NCI-H1694 (cell line): Measurements from ENCODE around the gene GINS2.
A peak's percentile ranks its signal among the peaks of the same experiment; 100 is the strongest.

Experiments
- DNase-seq: peaks from one replicate; lab custom pipeline; 2025; lab: John Stamatoyannopoulos, UW

Gene GINS2

DNA sequence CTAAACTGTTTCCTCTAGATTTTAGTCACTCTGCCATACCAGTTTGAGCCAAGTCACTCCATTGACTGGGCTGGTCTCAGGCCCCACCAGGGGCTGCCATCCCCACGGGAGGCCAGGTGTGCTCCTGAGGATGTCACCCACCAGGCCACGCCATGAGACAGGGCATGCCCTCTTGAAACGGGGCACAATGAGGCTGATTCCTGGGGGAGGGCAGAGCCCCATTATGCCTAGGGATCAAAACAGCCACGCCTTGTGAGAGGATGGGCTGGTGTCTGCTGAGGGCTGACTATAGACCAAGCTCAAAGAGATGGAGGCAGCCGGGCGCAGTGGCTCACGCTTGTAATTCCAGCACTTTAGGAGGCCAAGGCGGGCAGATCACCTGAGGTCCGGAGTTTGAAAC lies 21.5 kb downstream of the GINS2 start:
- DNase-seq: no peak

DNA sequence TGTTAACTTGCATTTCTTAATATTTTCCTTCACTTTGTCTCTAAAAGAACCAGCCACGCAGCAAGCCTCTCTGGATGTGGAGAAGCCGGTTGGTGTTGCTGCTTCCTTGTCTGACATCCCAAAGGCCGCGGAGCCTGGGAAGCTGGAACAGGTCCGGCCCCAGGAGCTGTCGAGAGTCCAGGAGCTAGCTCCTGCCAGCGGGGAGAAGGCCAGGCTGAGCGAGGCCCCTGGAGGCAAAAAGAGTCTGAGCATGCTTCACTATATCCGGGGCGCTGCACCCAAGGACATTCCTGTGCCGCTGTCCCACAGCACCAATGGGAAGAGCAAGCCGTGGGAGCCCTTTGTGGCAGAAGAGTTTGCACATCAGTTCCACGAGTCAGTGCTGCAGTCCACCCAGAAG lies 22.8 kb downstream of the GINS2 start:
- DNase-seq: no peak

GRCh38 chr16:85665373-85665740 lies 23.4 kb downstream of the GINS2 start:
- DNase-seq: no peak

GRCh38 chr16:85664580-85665372 lies 24.0 kb downstream of the GINS2 start:
- no peak for DNase-seq

DNA sequence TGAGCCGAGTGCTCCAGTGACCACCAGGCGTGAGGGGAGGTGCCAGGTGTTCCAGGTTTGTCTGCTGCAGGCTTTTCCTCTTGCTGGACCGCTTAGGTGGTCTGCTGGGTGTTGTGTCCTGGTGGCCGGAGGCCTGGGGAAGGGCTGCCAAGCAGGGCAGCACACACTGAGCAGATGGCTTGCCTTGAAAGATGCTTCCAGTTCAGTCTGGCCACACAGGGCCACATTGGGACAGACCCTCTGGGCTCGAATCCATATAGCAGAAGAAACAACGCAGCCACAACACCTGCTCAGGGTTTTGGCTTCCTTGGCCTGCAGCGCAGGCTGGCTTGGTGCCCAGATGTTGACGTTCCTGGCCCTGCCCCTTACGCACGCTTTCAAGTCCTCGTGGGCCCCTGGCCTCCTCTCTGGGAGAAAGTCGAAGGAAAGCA lies 24.8 kb downstream of the GINS2 start:
- DNase-seq: peak; percentile 43

DNA sequence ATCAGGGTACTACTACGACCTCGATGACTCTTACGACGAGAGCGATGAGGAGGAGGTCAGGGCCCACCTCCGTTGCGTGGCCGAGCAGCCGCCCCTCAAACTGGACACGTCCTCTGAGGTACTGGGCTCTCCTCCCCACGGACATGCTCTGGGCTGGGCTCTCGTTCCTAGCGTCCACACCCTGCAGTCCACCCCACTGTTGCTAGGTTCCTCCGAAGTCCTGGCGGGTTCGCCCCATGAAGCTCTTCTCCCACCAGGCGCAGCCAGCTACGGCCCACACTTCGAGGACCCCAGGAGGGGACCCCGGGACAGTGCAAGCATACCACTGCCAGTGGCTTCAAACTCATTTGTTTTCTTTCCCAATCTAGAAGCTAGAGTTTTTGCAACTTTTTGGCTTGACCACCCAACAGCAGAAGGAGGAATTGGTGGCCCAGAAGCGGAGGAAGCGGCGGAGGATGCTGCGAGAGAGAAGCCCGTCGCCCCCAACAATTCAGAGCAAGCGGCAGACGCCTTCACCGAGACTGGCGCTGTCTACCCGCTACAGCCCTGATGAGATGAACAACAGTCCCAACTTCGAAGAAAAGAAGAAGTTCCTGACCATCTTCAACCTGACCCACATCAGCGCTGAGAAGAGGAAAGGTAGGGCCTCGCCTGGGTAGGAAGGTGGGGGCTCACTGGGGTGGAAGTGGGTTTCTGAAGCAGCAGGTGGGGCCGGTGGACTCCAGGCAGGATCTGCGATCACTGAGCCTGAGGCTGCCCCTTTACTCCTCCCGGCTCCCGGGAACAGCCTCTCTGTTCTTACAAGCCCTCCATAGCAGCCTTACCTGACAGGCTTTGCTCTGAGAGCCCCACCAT lies 25.6 kb downstream of the GINS2 start:
- DNase-seq: no peak

DNA sequence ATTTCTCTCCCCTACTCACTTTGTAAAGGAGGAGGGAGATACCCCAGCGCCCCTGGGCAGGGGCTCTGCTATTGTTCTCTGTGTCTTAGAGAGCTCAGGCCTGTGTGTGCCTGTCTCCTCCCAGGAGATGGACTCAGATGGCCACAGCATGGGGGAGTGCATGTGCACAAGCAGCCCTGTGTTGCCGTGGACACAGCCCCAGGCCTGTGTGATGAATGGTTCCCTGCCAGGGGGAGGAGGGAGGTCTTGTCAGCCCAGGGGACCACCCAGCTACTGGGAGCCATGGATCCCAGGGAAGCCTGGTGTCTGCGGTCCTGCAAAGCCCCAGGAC lies 26.3 kb downstream of the GINS2 start:
- DNase-seq: no peak

- DNase-seq: no peak
Measured at GRCh38 chr16:85661740-85662481, 26.8 kb downstream of the GINS2 start.

- no peak for DNase-seq
Measured at GRCh38 chr16:85660843-85661739, 27.7 kb downstream of the GINS2 start.

- DNase-seq: peak; percentile 75
Measured at GRCh38 chr16:85659805-85660511, 28.8 kb downstream of the GINS2 start.

GRCh38 chr16:85659336-85659735 lies 29.4 kb downstream of the GINS2 start:
- DNase-seq: no peak

GRCh38 chr16:85658504-85659326 lies 30.0 kb downstream of the GINS2 start:
- DNase-seq: no peak

DNA sequence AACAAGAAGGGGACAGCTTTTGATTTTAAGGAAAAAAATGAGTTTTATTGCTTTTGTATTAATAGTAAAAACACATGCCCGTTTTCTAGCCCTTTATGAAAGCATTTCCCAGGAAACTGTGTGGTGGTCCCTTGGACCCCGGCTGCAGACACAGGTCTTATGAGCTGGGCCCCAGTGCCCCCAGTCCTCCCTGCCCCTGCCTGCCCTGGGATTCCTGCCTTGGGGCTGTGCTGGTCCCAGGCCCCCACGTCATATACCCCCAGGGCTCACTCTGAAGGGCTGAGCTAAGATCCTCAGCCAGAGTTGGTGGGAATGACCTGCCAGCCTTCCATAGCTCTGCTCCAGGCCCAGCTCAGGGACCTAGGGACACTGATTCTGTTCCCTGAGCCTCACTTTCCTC lies 30.8 kb downstream of the GINS2 start:
- no peak for DNase-seq

DNA sequence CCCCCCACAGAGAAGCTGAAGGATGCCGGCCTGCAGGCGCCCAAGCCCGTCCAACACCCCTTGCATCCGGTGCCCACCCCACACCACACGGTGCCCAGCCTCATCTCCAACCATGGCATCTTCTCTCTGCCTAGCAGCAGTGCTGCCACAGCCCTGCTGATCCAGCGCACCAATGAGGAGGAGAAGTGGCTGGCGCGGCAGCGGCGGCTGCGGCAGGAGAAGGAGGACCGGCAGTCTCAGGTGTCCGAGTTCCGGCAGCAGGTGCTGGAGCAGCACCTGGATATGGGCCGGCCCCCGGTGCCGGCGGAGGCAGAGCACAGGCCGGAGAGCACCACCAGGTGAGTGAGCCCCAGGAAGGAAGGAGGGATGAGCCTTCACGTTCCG lies 31.5 kb downstream of the GINS2 start:
- DNase-seq: no peak

DNA sequence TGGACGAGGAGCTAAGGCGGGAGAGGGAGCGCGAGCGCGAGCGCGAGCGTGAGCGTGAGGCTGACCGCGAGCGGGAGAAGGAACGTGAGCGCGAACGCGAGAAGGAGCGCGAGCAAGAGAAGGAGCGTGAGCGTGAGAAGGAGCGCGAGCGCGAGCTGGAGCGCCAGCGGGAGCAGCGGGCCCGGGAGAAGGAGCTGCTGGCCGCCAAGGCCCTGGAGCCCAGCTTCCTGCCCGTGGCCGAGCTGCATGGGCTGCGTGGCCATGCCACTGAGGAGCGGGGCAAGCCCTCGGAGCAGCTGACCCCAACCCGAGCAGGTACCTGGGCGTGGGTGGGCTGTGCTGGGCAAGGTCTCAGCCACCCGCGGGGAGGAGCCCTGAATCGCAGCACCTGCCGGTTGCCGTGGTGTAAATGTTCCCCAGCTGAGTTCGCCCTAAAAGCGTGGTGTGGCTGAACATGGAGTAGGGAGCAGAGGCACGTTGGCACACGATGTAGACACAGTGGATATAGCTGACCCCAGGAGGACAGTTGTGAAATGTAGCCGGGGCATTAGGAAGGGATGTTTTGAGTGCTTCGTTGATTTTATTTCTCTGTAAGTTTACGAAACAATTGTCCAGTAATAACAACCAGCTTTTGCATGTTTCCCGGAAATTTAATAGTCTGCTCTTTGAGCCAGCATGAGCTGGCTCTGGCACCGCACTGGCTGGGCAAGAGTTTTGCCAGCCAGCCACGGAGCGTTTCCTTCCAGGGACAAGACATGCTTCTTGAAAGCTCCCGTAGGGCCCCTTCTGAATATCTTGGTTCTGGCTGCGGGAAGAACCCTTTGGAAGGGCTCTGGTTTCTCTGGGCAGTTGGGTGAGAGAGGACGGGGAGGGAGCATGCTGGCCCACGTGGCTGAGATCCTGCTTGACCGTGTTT lies 32.1 kb downstream of the GINS2 start:
- no peak for DNase-seq

- DNase-seq: no peak
Measured at GRCh38 chr16:85655216-85656129, 33.3 kb downstream of the GINS2 start.

GRCh38 chr16:85654251-85655095 lies 34.3 kb downstream of the GINS2 start:
- DNase-seq: no peak
